GM18951 (cell line): ENCODE measurements around the gene ZDHHC18.

ENCODE experiments used
- POLR2A ChIP-seq: IDR thresholded peaks from 4 replicates; pipeline ENCODE4 v1.6.1; 2011; ENCODE audit warnings: mild to moderate bottlenecking; ENCODE audit not compliant: insufficient read length, insufficient read depth; ENCODE audit errors: extremely low read depth
- in situ Hi-C: fragments of 300-500 bp; cut with MboI; formaldehyde crosslinking; loops from one replicate; pipeline ENCODE4 v1.12.0; 2022; ENCODE audit warnings: low sequenced_read_pairs, mixed read lengths, inconsistent platforms; ENCODE audit not compliant: unreplicated experiment

Gene ZDHHC18, protein sequence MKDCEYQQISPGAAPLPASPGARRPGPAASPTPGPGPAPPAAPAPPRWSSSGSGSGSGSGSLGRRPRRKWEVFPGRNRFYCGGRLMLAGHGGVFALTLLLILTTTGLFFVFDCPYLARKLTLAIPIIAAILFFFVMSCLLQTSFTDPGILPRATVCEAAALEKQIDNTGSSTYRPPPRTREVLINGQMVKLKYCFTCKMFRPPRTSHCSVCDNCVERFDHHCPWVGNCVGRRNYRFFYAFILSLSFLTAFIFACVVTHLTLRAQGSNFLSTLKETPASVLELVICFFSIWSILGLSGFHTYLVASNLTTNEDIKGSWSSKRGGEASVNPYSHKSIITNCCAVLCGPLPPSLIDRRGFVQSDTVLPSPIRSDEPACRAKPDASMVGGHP

DNA sequence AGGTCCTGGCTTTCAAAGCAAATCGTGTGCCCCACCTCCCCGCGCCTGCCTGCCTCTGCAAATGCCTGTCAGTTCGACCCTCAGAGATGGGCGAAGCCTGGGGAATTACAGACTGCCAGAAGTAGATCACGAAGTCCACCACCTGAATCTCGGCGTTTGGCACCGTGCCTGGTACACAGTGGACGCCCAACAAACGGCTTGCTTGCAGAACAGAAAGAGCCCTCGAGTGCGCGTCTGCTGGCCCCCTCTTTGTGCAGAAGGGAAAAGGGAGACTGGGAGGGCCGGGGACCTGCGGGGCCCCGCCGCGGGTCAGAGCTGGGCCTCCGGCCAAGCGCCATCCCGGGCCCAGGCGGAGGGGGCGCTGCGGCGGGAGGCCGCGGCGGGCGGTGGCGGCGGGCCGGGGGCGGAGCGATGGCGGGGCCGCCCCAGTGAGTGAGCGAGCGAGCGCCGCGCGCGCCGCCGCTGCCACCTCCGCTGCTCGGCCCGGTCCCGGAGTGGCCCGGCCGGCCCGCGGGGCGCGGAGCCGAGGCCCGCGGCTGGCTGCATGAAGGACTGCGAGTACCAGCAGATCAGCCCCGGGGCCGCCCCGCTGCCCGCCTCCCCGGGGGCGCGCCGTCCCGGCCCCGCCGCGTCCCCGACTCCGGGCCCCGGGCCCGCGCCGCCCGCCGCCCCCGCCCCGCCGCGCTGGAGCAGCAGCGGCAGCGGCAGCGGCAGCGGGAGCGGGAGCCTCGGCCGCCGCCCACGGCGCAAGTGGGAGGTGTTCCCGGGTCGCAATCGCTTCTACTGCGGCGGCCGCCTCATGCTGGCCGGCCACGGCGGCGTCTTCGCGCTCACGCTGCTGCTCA lies at the start of gene ZDHHC18:
Gene ZDHHC18 (plus strand): TSS at position 428 of the 845 bp plus-strand sequence. CDS start 117 bp downstream, at position 545.
- peak; percentile 87 for TF ChIP-seq POLR2A
- in situ Hi-C loops: no loop called here

DNA sequence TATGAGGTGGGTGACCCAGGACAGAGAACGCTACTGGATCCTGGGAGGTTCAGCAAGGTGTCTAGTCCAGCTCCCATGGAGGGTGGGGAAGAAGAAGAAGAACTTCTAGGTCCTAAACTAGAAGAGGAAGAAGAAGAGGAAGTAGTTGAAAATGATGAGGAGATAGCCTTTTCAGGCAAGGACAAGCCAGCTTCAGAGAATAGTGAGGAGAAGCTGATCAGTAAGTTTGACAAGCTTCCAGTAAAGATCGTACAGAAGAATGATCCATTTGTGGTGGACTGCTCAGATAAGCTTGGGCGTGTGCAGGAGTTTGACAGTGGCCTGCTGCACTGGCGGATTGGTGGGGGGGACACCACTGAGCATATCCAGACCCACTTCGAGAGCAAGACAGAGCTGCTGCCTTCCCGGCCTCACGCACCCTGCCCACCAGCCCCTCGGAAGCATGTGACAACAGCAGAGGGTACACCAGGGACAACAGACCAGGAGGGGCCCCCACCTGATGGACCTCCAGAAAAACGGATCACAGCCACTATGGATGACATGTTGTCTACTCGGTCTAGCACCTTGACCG lies 47.3 kb upstream of the ZDHHC18 start:
- in situ Hi-C loops: loop anchor here (10.0 kb wide), 1 partner anchor 274 kb away; no protein-coding TSS in a partner anchor
- TF ChIP-seq POLR2A: no peak

DNA sequence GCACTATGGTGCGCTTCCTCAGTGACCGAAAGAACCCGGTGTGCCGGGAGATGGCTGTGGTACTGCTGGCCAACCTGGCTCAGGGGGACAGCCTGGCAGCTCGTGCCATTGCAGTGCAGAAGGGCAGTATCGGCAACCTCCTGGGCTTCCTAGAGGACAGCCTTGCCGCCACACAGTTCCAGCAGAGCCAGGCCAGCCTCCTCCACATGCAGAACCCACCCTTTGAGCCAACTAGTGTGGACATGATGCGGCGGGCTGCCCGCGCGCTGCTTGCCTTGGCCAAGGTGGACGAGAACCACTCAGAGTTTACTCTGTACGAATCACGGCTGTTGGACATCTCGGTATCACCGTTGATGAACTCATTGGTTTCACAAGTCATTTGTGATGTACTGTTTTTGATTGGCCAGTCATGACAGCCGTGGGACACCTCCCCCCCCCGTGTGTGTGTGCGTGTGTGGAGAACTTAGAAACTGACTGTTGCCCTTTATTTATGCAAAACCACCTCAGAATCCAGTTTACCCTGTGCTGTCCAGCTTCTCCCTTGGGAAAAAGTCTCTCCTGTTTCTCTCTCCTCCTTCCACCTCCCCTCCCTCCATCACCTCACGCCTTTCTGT lies 46.0 kb upstream of the ZDHHC18 start:
- no peak for TF ChIP-seq POLR2A
- in situ Hi-C loops: no loop called here

DNA sequence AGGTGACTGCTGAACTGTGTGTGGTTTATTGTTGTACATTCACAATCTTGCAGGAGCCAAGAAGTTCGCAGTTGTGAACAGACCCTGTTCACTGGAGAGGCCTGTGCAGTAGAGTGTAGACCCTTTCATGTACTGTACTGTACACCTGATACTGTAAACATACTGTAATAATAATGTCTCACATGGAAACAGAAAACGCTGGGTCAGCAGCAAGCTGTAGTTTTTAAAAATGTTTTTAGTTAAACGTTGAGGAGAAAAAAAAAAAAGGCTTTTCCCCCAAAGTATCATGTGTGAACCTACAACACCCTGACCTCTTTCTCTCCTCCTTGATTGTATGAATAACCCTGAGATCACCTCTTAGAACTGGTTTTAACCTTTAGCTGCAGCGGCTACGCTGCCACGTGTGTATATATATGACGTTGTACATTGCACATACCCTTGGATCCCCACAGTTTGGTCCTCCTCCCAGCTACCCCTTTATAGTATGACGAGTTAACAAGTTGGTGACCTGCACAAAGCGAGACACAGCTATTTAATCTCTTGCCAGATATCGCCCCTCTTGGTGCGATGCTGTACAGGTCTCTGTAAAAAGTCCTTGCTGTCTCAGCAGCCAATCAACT lies 45.2 kb upstream of the ZDHHC18 start:
- TF ChIP-seq POLR2A: no peak
- in situ Hi-C loops: no loop called here

DNA sequence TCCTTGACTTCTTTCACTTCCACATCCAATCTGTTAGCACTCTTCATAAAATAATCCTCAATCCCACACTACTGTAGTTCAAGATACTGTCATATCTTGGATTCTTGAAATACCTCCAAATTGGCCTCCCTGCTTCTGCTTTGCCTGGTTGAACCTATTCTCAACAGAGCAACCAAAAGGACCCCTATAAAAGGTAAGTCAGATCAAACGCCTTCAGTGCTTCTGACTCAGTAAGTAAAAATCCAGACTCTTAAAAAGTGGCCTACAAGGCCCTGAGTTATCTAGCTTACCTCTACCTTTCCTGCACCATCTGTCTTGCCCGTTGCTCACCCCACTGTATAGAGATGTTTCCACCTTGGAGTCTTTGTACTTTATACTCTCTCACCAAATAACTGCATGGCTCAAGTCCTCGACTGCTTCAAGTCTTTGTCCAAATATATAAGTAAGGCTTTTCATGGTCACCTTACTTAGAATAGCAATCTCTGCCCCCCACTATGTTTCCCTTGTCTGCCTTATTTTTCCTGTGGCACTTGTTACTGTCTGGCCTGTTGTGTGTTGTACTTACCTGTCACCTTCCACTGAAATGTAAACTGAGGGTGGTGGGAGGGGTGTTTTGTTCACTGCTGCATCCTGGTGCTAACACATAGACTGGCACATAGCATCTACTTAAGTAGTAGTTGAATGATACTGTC lies 43.8 kb upstream of the ZDHHC18 start:
- no peak for TF ChIP-seq POLR2A
- in situ Hi-C loops: no loop called here

DNA sequence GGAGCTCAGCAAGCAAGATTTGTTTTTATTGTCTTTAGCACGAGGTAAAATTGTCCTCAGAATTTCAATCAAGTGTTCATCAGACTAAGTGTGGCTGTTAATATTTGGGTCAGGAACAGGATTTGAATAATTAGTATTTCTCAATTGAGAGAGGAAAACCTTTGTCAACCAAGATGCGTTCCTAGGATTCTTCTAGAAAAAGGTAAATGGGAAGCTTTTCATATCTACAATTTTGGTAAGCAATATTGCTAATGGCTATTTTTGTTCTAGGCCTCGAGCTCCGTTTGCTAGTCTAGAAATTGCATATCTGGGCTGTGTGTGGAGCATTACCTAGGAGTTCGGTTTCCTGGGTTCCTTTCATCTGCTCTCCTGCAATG lies 42.9 kb upstream of the ZDHHC18 start:
- in situ Hi-C loops: no loop called here

DNA sequence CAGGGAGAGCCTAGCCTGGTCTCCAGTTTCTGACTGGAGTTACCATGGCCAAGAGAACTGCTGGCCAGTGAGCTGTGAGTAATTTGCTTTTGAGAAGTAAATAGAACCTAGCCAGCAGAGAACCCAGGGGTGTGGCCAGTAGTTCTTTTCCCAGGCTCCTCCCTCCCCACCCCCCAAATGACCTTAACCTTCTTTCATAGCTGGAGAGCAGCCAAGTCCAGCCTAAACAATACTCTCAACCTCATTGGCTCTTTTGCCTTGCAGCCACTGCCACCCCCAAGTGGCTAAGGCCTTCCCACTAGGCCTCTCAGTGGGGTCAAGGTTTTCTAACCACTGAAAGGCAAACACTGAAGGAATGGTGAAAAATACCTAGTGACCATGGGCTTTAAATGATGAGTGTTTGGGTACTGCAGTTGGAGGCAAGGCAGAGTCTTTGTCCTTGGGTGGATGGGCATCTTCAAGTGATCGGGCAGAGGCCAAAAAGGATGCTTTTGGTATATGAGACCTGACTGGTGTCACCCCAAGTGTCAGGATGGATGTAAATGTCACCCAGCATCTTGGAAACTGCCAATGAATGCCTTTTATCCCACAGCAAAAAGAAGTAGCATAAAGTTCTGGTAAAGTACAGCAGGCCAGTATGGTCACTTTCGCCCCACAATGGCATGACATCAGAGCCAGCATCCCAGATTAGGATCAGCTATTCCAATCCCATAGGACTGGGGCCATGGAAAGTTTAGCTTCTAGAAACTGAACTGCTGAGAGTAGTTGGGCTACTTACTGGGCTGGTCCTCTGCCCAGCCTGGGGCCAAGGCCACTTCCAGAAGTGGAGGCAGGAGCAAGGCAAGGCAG lies 42.2 kb upstream of the ZDHHC18 start:
- in situ Hi-C loops: no loop called here

More for the DNA sequence above, 42.9 kb upstream of the ZDHHC18 start:
- no peak for TF ChIP-seq POLR2A

DNA sequence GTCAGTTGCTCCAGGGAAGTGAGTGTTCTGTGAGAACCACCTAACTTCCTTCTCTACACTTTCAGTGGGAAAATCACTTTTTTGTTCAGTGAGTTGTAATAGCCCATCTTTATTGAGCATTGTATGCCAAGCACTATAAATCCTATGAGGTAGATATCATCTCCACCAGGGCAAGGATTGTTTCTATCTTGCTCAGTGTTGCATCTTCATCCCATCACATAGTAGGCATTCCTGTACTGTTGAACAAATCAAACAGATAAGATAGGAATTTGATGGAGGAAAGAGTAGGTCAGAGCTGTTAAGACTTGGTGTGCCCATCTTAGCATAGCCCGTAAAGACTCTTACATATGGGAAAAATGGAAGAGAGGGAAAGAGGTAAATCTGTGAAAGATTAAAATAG lies 41.6 kb upstream of the ZDHHC18 start:
- in situ Hi-C loops: no loop called here
- TF ChIP-seq POLR2A: no peak

More for the DNA sequence above, 42.2 kb upstream of the ZDHHC18 start:
- TF ChIP-seq POLR2A: no peak

DNA sequence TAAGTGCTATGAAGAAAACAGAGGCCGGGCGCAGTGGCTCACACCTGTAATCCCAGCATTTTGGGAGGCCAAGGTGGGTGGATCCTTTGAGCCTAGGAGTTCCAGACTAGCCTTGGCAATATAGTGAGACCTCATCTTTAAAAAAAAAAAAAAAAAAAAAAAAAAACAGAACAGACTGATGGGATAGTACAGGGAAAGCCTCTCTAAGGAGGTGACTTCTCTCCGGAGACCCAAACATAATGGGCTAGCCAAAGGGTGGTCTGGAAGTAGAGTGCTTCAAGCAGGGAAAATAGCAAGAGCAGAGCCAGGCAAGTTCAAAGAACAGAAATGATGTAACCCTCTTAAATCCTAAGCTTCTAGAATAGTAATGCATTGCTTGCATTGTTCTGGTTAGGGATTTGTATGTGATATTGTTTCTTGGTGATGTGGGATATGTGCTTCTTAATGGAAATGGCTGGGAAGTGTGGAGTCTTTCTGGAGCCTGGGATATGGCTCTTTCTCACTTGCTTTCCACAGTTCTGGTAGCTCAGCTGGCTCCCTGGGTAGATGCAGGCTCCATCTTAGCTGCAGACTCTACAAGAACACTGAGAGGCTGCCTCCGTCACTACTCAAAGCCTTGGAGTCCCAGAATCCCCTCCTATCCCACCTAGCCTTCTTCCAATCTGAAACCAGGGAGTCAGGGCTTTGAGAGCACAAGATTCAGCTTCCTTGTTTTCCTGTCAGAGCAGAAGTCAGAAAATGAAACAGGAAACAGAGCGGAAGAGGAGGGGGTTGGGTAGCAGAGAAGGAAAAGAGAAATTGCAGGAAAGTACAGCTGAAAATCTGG lies 40.7 kb upstream of the ZDHHC18 start:
- in situ Hi-C loops: no loop called here
- no peak for TF ChIP-seq POLR2A
